ENCODE results near the gene PAX3.

PAX3 gene

GRCh38 chr2:222309766-222310165 is 11.0 kb upstream of the PAX3 start:
- no peak for DNase-seq

GRCh38 chr2:222309361-222309760 is 10.6 kb upstream of the PAX3 start:
- DNase-seq = no peak

- no peak for DNase-seq
Observed at GRCh38 chr2:222307978-222308730, 9.4 kb upstream of the PAX3 start.

GRCh38 chr2:222307143-222307756 is 8.5 kb upstream of the PAX3 start:
- no peak for DNase-seq

- no peak for DNase-seq
Observed at GRCh38 chr2:222306393-222307142, 7.8 kb upstream of the PAX3 start.

- no peak for DNase-seq
Observed at GRCh38 chr2:222305516-222306392, 7.0 kb upstream of the PAX3 start.

- no peak for DNase-seq
Observed at GRCh38 chr2:222304737-222305515, 6.1 kb upstream of the PAX3 start.

GRCh38 chr2:222303828-222304736 is 5.3 kb upstream of the PAX3 start:
- DNase-seq = no peak

GRCh38 chr2:222303045-222303827 is 4.4 kb upstream of the PAX3 start:
- DNase-seq = no peak

GRCh38 chr2:222302178-222303018 is 3.6 kb upstream of the PAX3 start:
- DNase-seq = no peak

GRCh38 chr2:222301796-222302118 is 3.0 kb upstream of the PAX3 start:
- no peak for DNase-seq

GRCh38 chr2:222301053-222301795 is 2.4 kb upstream of the PAX3 start:
- no peak for DNase-seq

GRCh38 chr2:222300726-222301052 is 1.9 kb upstream of the PAX3 start:
- no peak for DNase-seq

GRCh38 chr2:222299906-222300725 is 1.3 kb upstream of the PAX3 start:
- no peak for DNase-seq

GRCh38 chr2:222298001-222298310 is 842 bp downstream of the PAX3 start:
- no peak for DNase-seq

GRCh38 chr2:222297600-222297935 is 1.2 kb downstream of the PAX3 start:
- no peak for DNase-seq

GRCh38 chr2:222296911-222297599 is 1.7 kb downstream of the PAX3 start:
- no peak for DNase-seq

Data from GOT3 (cell line).